Muscle layer of colon (tissue), 2 donors: ENCODE measurements around the gene TTC33.
A peak's percentile ranks its signal among the peaks of the same experiment; 100 is the strongest.

Source experiments
- H3K27ac ChIP-seq: one replicate; pipeline ENCODE4 v1.7.0; 2013; ENCODE audit warnings: low read depth, mild to moderate bottlenecking, low read length, moderate library complexity
- H3K27me3 ChIP-seq, 2 donors: one replicate each; pipeline ENCODE4 v1.7.0; 2013; ENCODE audit warnings: low read length in 2 of 2, mild to moderate bottlenecking in 2 of 2; ENCODE audit not compliant: insufficient read depth in 2 of 2, control insufficient read depth in 1 of 2
- H3K36me3 ChIP-seq: one replicate; pipeline ENCODE4 v1.7.0; 2013; ENCODE audit warnings: mild to moderate bottlenecking, low read length; ENCODE audit not compliant: insufficient read depth
- H3K4me1 ChIP-seq: one replicate; pipeline ENCODE4 v1.7.0; 2013; ENCODE audit warnings: mild to moderate bottlenecking, low read length; ENCODE audit not compliant: insufficient read depth
- H3K4me3 ChIP-seq, 2 donors: one replicate each; pipeline ENCODE4 v1.7.0; 2013; ENCODE audit warnings: low read length in 2 of 2, low read depth in 1 of 2, mild to moderate bottlenecking in 1 of 2, moderate library complexity in 1 of 2
- H3K9ac ChIP-seq: one replicate; pipeline ENCODE4 v1.7.0; 2013; ENCODE audit warnings: low read length
- H3K9me3 ChIP-seq: one replicate; pipeline ENCODE4 v1.7.0; 2013; ENCODE audit warnings: mild to moderate bottlenecking, low read length
- donor health status: abdominal sarcoma.
- donor health status: Adenocarcinoma of cecum.

The TTC33 gene

DNA sequence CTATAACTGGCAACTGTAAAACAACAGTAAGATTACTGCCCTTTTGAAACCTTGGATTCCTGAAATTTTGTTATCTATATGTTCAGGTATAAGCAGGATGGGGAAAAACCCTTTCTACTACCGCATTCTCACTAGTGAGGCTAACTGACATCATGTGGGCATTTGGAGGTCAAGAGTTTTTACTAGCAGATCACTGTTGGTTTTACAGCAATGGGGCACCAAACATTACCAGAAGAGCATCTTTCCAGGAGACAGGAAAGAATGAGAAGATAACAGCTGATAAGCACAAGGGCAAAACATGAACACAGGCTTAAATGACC is 20.9 kb upstream of the TTC33 start:
- Histone ChIP-seq H3K4me3 (no peak overlapping the region), H3K27ac (no peak overlapping the region), H3K9me3 (no peaks in the 10 kb centered on the region), H3K27me3 (no peaks in the 10 kb centered on the region), H3K36me3 (peaks cover 34% of the 10 kb centered on the region), H3K9ac (no peak overlapping the region), H3K4me1 (peaks cover 11% of the 10 kb centered on the region)

DNA sequence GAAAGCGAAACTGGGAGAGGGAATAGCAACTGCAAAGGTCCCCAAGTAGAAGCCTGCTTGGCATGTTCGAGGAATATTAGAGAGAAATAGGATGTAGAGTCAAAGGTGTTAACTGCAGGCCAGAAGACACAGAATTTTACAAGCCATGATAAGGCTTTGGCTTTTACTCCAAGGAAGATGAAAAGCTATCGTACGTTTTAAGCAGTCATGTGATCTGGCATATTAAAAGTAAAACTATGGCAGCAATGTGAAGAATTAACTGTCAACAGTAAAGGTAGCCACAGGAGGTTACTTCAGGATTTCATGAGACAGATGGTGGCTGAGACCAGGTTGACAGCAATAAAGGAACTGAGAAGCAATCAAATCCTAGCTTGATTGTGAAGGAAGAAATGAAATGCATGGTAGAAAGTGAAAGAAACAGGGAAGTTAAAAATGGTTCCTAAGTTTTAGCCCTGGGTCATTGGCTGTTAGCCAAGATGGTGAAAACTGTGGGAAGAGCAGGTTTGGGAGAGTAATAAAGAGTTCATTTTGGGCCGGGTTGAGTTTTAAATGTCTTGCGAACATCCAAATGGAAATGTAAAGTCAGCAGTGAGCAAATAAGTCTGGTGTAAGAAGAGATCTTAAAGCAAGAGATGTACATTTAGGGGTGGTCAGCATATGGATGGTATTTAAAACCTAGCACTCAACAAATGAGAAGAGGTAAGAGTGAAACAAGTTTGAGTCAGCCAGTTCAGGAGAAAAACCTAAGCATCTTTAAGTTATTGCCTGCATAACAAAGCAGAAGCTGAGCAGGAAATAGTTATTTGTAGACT is 20.3 kb upstream of the TTC33 start:
- Histone ChIP-seq H3K9me3 (no peaks in the 10 kb centered on the region), H3K4me3 (no peak overlapping the region), H3K4me1 (peaks cover 11% of the 10 kb centered on the region), H3K36me3 (peaks cover 34% of the 10 kb centered on the region), H3K27me3 (no peaks in the 10 kb centered on the region), H3K27ac (no peak overlapping the region), H3K9ac (no peak overlapping the region)

DNA sequence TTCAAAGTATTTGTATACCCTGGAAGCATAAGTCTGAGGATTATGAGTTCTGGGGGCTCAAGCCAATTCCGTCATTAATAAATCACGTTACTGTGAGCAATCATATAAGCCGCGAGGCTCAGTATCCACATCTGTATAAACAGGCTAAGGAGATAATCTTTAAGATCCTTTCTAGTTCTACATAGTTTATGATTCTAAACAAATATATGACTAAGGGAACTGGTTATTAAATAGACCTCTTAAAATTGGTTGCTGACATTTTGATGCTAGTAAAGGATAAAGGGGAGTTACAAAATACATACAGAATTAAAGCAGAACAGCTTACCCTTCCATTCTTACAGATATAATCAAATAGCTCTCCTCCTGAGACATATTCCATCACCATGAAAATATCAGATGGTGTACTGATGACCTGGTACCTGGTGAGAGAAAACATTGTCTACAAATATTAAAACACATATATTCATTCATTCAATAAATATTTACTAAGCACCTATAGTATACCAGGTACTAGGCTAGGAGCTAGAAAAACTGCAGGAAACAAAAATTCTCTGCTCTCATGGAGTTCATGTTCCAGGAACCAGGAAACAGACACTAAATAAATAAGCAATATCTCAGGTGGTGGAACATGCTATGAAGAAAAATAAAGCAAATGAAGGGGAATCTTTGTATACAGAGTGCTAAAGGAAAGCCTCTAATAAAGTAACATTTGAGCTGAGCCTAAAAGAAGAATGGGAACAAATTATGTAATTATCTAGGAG is 19.5 kb upstream of the TTC33 start:
- Histone ChIP-seq H3K9ac (no peak overlapping the region), H3K36me3 (peaks cover 34% of the 10 kb centered on the region)

DNA sequence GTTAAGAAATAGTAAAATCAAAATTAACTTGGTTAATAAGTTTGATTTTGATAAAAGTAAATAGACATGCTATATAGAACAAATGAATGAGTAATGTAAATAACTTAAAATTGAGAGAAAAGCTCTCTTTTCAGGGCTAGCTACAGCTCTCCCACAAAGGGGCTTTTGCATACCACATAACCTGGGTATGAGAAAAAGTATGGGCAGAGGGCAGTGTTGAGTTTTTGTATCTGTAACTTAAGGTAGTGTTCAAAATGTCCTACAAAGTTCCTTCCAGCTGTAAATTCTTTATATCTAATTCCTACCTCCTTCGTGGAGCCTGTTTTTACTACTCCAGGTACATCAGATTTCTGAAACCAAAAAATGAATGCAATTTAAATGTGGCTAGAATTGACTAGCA is 18.9 kb upstream of the TTC33 start:
- H3K36me3 ChIP-seq, result peaks cover 34% of the 10 kb centered on the region
- H3K4me3 ChIP-seq, result no peak overlapping the region
- peaks cover 11% of the 10 kb centered on the region for H3K4me1 ChIP-seq
- H3K27me3 ChIP-seq, result no peaks in the 10 kb centered on the region
- H3K9ac ChIP-seq, result no peak overlapping the region
- no peak overlapping the region for H3K27ac ChIP-seq
- no peaks in the 10 kb centered on the region for H3K9me3 ChIP-seq

More for the DNA sequence above, 19.5 kb upstream of the TTC33 start:
- H3K27ac ChIP-seq, result no peak overlapping the region
- H3K4me1 ChIP-seq, result peaks cover 11% of the 10 kb centered on the region
- H3K9me3 ChIP-seq, result no peaks in the 10 kb centered on the region
- no peak overlapping the region for H3K4me3 ChIP-seq
- H3K27me3 ChIP-seq, result no peaks in the 10 kb centered on the region

DNA sequence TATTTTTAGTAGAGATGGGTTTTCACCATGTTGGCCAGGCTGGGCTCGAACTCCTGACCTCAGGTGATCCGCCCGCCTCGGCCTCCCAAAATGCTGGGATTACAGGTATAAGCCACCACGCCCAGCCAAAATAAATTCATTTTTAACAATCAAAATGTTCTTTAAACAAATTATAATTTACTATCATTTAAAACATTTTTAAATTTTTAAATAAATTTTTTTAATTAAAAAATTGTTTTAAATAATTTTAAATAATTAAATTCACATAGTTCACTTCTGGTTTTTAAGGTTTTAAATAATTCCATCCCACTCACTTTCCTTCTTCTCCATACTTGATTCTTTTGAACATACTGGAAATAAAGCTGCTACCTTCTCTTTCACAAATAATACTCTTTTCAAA is 15.0 kb upstream of the TTC33 start:
- no peaks in the 10 kb centered on the region for H3K9me3 ChIP-seq
- peaks cover 41% of the 10 kb centered on the region for H3K36me3 ChIP-seq
- no peaks in the 10 kb centered on the region for H3K27me3 ChIP-seq
- H3K27ac ChIP-seq, result no peak overlapping the region
- H3K9ac ChIP-seq, result no peak overlapping the region
- no peak overlapping the region for H3K4me3 ChIP-seq
- peaks cover 5% of the 10 kb centered on the region for H3K4me1 ChIP-seq

DNA sequence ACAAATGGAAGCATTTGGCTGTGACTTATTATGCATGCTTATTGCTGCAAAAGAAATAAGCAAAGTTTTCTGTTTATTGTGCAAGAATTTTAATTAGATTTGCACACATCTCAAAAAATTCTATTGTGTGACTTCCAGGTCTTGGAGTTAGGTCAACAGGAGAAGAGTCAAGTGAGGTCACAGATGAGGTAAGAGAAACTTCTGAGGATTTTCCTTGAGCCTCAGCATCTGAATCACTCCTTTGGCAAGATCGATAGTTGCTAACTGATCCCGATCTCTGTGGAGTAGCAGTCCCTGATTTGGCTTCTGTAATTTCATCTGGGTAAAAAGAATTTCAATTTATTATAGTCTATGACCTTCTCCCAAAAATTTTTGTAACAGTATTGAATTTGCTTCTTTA is 6.9 kb upstream of the TTC33 start:
- H3K9me3 ChIP-seq, result no peaks in the 10 kb centered on the region
- peaks cover 42% of the 10 kb centered on the region for H3K36me3 ChIP-seq
- no peak overlapping the region for H3K4me3 ChIP-seq
- H3K9ac ChIP-seq, result no peak overlapping the region
- H3K4me1 ChIP-seq, result no peaks in the 10 kb centered on the region
- H3K27ac ChIP-seq, result no peak overlapping the region
- no peaks in the 10 kb centered on the region for H3K27me3 ChIP-seq

DNA sequence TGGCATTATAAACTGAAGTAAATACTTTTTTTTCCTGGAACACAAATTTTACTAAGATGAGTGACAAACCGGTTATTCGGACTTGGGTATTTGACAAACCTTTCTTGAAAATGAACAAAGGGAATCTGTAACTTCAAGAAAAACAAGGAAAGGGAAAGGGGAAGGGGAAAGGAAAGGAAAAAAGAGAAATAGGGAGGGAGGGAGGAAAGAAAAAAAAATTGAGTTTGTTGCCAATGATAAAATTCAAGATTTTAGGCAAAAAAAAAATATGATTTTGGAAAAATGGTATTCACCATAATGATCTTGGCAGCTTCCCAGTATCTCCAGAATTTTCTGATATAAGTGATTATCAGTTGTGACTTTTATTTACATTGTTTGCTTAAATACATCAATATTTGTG is 1.6 kb upstream of the TTC33 start:
- no peaks in the 10 kb centered on the region for H3K27me3 ChIP-seq
- H3K9me3 ChIP-seq, result no peaks in the 10 kb centered on the region
- peaks cover 19% of the 10 kb centered on the region for H3K4me1 ChIP-seq
- no peak overlapping the region for H3K4me3 ChIP-seq
- H3K36me3 ChIP-seq, result peaks cover 6% of the 10 kb centered on the region
- H3K27ac ChIP-seq, result no peak overlapping the region
- no peak overlapping the region for H3K9ac ChIP-seq

DNA sequence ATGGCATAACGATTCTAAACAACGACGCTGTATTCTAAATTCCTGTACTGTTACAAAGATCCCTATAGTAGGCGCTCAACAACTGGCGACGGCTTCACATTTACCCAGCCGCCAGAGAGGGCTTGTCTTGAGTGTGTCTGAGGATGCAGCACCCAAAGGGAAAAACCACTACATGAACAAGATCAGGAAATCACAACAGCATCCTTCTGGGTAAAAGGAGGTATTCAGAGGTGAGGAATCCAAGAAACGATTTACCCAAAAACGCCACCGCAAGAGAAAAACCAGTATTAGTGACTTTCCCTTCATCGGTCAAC is 711 bp downstream of the TTC33 start:
- no peaks in the 10 kb centered on the region for H3K27me3 ChIP-seq
- H3K27ac ChIP-seq, result peak overlapping the region; percentile 96
- H3K9ac ChIP-seq, result peak overlapping the region; percentile 87
- no peaks in the 10 kb centered on the region for H3K9me3 ChIP-seq
- H3K36me3 ChIP-seq, result no peaks in the 10 kb centered on the region
- peak overlapping the region; percentile 86 to 96 for H3K4me3 ChIP-seq
- H3K4me1 ChIP-seq, result peaks cover 19% of the 10 kb centered on the region

DNA sequence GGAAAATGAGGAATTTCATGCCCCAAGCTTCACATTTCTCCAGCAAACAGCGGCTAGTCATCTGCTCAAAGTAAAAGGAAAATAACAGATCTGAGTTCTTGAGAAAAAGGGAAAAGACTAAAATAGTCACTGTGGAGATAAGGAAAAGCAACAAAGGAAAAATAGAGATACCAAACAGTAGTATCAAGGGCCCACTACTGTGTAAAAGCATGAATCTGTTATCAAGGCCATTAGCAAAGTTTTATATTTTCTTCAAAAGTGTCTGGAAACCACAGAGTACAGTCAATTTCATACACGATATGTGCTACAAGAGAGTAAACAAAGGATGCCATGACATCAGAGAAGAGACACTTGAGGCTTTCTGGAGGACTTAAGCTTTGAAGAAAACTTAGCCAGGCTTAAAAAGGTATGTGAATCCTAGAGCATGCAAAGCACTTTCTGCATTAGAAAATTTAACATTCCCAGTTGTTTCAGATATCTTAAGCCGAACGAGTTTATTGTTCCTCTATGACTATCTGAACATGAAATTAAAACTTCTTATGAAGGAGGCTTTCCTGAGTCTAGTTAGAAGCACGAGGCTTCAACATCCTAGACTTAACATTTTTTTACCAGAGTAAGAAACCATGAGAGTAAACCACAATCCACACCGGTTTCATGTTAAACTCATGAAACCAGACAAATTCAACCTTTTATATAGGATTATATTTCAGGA is 1.2 kb downstream of the TTC33 start:
- H3K9ac ChIP-seq, result peak overlapping the region; percentile 87
- H3K27me3 ChIP-seq, result no peaks in the 10 kb centered on the region
- peak overlapping the region; percentile 86 to 96 for H3K4me3 ChIP-seq
- peak overlapping the region; percentile 96 for H3K27ac ChIP-seq
- H3K4me1 ChIP-seq, result peaks cover 19% of the 10 kb centered on the region
- no peaks in the 10 kb centered on the region for H3K36me3 ChIP-seq
- H3K9me3 ChIP-seq, result no peaks in the 10 kb centered on the region

DNA sequence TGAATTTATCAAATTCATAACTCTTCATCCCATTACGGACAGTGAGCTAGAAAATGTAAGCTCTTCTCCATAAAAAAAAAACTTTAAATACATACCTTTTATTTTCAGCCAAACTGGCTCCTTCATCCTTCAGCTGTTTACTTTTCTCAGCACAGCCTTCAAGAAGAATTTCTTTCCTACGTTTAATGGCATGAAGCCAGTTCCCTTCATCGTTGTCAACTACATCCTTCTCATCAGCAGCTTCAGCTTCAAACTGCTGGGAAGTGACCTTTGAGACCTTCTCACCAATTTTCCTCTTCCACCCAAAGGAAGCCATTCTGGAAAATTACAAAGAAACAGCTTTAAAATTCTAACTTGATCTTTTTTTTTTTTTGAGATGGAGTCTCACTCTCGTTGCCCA is 9.1 kb downstream of the TTC33 start:
- H3K4me3 ChIP-seq, result no peak overlapping the region
- no peaks in the 10 kb centered on the region for H3K27me3 ChIP-seq
- peaks cover 5% of the 10 kb centered on the region for H3K4me1 ChIP-seq
- H3K27ac ChIP-seq, result no peak overlapping the region
- H3K36me3 ChIP-seq, result no peaks in the 10 kb centered on the region
- no peaks in the 10 kb centered on the region for H3K9me3 ChIP-seq
- no peak overlapping the region for H3K9ac ChIP-seq

DNA sequence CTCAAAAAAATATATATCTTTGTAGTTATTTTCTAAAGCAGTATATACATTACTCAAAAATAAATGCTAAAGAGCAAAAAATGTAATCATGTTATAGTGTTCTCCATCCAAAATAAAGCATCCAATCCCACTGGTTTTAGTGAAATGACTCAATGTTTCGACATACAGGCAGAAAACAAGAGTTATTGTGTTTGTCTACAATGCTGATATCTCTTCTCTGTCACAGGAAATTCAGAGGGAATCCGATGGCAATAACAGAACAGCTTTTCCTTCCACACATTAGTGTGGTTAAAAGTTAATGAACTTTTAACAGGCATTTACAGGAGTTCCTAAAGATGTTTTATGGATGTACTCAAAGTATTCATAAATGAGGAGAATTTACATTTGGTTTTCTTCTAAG is 12.0 kb downstream of the TTC33 start:
- Histone ChIP-seq H3K4me3 (no peak overlapping the region), H3K36me3 (peaks cover 4% of the 10 kb centered on the region), H3K27me3 (no peaks in the 10 kb centered on the region), H3K9me3 (no peaks in the 10 kb centered on the region), H3K27ac (no peak overlapping the region), H3K9ac (no peak overlapping the region), H3K4me1 (peaks cover 5% of the 10 kb centered on the region)
